LNCAP (cell line): ENCODE data around the gene COX7A1.

Experiments used
- CTCF ChIP-seq: fragments of 450-650 bp; IDR thresholded peaks from 2 replicates; pipeline ENCODE4 v1.5.1; 2017; ENCODE audit warnings: mild to moderate bottlenecking

Gene COX7A1

GRCh38 chr19:36116344-36116637 lies 36.0 kb downstream of the COX7A1 start:
- no peak for TF ChIP-seq CTCF

- TF ChIP-seq CTCF, result no peak
Measured at GRCh38 chr19:36115453-36116343, 36.5 kb downstream of the COX7A1 start, which contains the start of gene TBCB. TSS of gene TBCB (plus strand) at chr19:36115468. CDS start at chr19:36115561, 93 bp downstream.

GRCh38 chr19:36114721-36115452 lies 37.4 kb downstream of the COX7A1 start, which contains the start of gene POLR2I:
TSS of gene POLR2I (minus strand) at chr19:36114875. CDS start at chr19:36114856, 19 bp downstream.
- no peak for TF ChIP-seq CTCF

GRCh38 chr19:36113894-36114720 lies 38.1 kb downstream of the COX7A1 start:
- peak; percentile 29; the same call in 1 of the 2 replicates for TF ChIP-seq CTCF

- TF ChIP-seq CTCF, result no peak
Measured at GRCh38 chr19:36113425-36113824, 38.8 kb downstream of the COX7A1 start.

- no peak for TF ChIP-seq CTCF
Measured at GRCh38 chr19:36112678-36113077, 39.6 kb downstream of the COX7A1 start.

- no peak for TF ChIP-seq CTCF
Measured at GRCh38 chr19:36111200-36111539, 41.1 kb downstream of the COX7A1 start.
